Thoracic aorta (tissue), 2 donors: Measurements from ENCODE around the gene GET4. TPM values are rescaled to one million over a fixed set of nuclear protein-coding genes. Genes with fewer than 3 reads are reported as not detected.

Experiments used
- ATAC-seq: fragments of 150-250 bp; one replicate; pipeline ENCODE4 v1.8.0; 2017; ENCODE audit warnings: low read depth; ENCODE audit not compliant: insufficient number of reproducible peaks, low FRiP score
- DNase-seq: peaks from one replicate; pipeline ENCODE4 v3.0.0-alpha.2; 2020; ENCODE audit warnings: low spot score
- H3K27ac ChIP-seq, 2 donors: fragments of 200-600 bp; sonication (generic); 1 replicate in 1 of 2; 2 replicates in 1 of 2; pipeline ENCODE4 v1.5.1; 2016; ENCODE audit warnings: mild to moderate bottlenecking in 2 of 2, moderate library complexity in 2 of 2
- H3K27me3 ChIP-seq: fragments of 200-600 bp; sonication (generic); replicated peaks from 2 replicates; pipeline ENCODE4 v1.6.0; 2016; ENCODE audit warnings: mild to moderate bottlenecking; ENCODE audit not compliant: insufficient read depth
- H3K36me3 ChIP-seq: fragments of 200-600 bp; sonication (generic); one replicate; pipeline ENCODE4 v1.5.1; 2016
- H3K4me1 ChIP-seq, 2 donors: fragments of 200-600 bp; sonication (generic); 1 replicate in 1 of 2; 2 replicates in 1 of 2; pipeline versions ENCODE4 v1.5.1 to v1.6.0; 2016; ENCODE audit warnings: low read depth in 2 of 2, mild to moderate bottlenecking in 1 of 2; ENCODE audit not compliant: control insufficient read depth in 1 of 2
- H3K4me3 ChIP-seq: fragments of 200-600 bp; sonication (generic); 2 replicates; pipeline ENCODE4 v1.5.1; 2016; ENCODE audit warnings: mild to moderate bottlenecking
- H3K9me3 ChIP-seq: fragments of 200-600 bp; sonication (generic); 2 replicates; pipeline ENCODE4 v1.5.1; 2016
- CTCF ChIP-seq: fragments of 200-600 bp; sonication (generic); IDR thresholded peaks from one replicate; pipeline ENCODE4 v1.5.1; 2019; ENCODE audit warnings: antibody characterized with exemption
- total RNA-seq, 2 donors: library from RNA; depleted of rRNA; stranded (reverse); fragments of >200 nt; gene quantifications; one replicate each; pipeline versions ENCODE4 v1.1.0 to v1.2.3, GENCODE V29; 2016

Gene GET4
- total RNA-seq, 2 donors from 2014 or later, result 26.9 to 28.4 TPM

DNA sequence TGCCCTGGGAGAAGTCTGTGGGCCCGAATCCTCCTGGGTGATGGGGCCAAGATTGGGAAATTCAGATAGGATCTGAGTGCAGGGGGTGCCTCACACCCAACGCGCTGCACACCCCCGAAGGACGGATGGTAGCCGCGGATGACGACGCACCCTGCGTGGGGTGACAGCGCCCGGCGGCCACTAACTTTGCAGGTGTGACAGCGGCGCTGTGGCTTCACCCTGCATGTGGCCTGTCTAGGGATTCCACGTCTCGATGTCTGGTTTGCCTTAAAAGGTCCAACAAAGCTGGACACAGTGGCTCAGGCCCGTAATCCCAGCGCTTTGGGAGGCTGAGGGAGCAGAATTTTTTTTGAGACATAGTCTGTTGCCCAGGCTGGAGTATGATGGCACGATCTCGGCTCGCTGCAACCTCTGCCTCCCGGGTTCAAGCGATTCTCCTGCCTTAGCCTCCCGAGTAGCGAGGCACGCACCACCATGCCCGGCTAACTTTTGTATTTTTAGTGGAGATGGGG lies 59.6 kb downstream of the GET4 start:
- H3K4me3 ChIP-seq, result no peak overlapping the region
- no peak for ATAC-seq
- no peaks in the 10 kb centered on the region for H3K27me3 ChIP-seq
- H3K36me3 ChIP-seq, result no peaks in the 10 kb centered on the region
- no peak for DNase-seq
- H3K27ac ChIP-seq, result no peak overlapping the region
- no peak for TF ChIP-seq CTCF
- H3K9me3 ChIP-seq, result no peaks in the 10 kb centered on the region
- H3K4me1 ChIP-seq, result no peaks in the 10 kb centered on the region

DNA sequence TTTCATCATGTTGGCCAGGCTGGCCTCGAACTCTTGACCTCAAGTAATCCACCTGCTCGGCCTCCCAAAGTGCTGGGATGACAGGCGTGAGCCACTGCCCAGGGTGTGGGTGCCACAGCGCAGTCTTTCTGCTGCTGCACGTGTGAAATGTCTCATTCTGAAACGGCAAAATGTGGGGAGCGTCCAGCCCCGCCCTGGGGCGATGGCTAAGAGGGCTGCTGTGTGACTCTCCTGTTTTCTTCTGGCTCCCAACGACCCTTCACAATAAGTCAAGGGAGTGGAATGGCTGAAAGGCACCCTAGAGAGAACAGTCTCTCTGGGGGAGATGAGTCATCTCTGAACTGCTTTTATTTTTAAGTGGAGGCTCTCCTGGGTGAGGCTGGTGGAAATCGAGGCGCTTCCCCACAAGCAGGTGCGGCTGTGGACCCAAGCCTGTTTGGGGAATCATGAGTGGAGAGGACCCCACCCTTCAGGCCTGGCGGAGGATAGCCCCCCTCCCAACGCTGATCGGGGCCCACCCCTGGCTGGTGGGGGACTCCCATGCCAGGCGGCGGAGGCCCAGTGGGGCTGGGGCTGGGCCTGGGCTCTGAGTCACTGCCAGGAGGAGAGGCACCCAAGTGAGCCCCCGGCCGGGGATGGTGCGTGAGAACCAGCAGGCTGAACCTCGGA lies 60.2 kb downstream of the GET4 start:
- ATAC-seq (no peak), DNase-seq (no peak)
- no peak overlapping the region for H3K4me3 ChIP-seq
- no peaks in the 10 kb centered on the region for H3K4me1 ChIP-seq
- TF ChIP-seq CTCF, result no peak
- H3K9me3 ChIP-seq, result no peaks in the 10 kb centered on the region
- no peaks in the 10 kb centered on the region for H3K27me3 ChIP-seq
- H3K36me3 ChIP-seq, result no peaks in the 10 kb centered on the region
- H3K27ac ChIP-seq, result no peak overlapping the region

GRCh38 chr7:937856-938484 lies 61.6 kb downstream of the GET4 start:
- TF ChIP-seq CTCF, result no peak
- H3K9me3 ChIP-seq, result no peaks in the 10 kb centered on the region
- DNase-seq, result no peak

GRCh38 chr7:938546-939185 lies 62.3 kb downstream of the GET4 start:
- no peak overlapping the region for H3K27ac ChIP-seq
- H3K36me3 ChIP-seq, result no peaks in the 10 kb centered on the region
- no peaks in the 10 kb centered on the region for H3K27me3 ChIP-seq
- no peaks in the 10 kb centered on the region for H3K9me3 ChIP-seq
- H3K4me3 ChIP-seq, result no peak overlapping the region
- DNase-seq (no peak), ATAC-seq (no peak)
- H3K4me1 ChIP-seq, result no peaks in the 10 kb centered on the region
- TF ChIP-seq CTCF, result no peak

More at GRCh38 chr7:937856-938484, 61.6 kb downstream of the GET4 start:
- Histone ChIP-seq H3K36me3 (no peaks in the 10 kb centered on the region), H3K4me3 (no peak overlapping the region), H3K4me1 (no peaks in the 10 kb centered on the region), H3K27me3 (no peaks in the 10 kb centered on the region), H3K27ac (no peak overlapping the region)
- ATAC-seq, result no peak

DNA sequence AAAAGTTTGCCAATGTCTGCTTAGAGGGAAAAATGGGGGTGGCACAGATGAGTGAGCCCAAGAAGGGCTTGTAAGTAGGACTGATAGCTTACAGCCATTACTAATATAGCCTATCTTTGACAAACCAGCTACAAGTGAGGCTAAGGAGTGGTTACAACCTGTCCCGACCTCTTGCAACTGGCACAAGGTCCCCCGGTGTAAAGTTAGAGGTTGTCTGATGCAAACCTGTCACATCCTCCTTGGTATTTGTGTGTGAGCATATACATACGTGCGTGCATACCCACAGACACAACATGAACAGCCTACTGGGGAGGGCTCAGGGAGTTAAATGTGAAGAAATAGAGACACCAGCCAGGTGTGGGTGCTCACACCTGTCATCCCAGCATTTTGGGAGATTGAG lies 63.5 kb downstream of the GET4 start:
- no peaks in the 10 kb centered on the region for H3K36me3 ChIP-seq
- H3K27me3 ChIP-seq, result no peaks in the 10 kb centered on the region
- no peaks in the 10 kb centered on the region for H3K9me3 ChIP-seq
- no peak overlapping the region for H3K4me3 ChIP-seq
- DNase-seq (no peak), ATAC-seq (no peak)
- no peak overlapping the region for H3K27ac ChIP-seq
- no peaks in the 10 kb centered on the region for H3K4me1 ChIP-seq
- TF ChIP-seq CTCF, result no peak
